GM21619 (cell line): ENCODE data around the gene IFNL4.
"Not testable (repeated sequence)": the region's sequence is repeated elsewhere in the genome, so short reads cannot be mapped to it uniquely, and the experiment has no call there.

ENCODE experiments used
- ATAC-seq: cut with Tn5 transposase; IDR thresholded peaks from one replicate; pipeline ENCODE4 v1.9.1; 2021; ENCODE audit not compliant: unreplicated experiment

IFNL4 gene

DNA sequence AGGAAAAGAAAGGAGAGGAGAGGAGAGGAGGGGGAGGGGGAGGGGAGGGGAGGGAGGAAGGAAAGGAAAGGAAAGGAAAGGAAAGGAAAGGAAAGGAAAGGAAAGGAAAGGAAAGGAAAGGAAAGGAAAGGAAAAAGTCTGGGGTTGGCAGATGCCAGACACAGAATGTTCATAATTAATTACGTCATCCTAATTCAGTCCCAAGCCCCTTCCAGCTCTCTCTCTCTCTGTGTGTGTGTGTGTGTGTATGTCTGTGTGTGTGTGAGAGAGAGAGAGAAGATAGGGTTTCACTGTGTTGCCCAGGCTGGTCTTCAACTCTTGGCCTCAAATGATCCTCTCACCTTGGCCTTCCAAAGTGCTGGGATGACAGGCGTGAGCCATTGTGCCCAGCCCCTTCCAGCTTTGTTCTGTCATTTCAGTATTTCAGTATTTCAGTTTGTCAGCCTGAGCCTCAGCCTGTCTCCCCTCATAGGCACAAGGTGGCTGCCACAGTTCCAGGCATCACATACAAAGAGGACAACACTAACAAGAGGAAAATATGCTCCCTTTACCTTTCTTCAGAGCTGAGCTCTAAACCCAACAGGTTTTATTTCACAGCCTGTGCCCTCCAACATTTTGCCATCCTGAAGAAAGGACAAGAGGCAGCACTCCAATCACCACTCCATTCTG lies 18.4 kb downstream of the IFNL4 start:
- ATAC-seq, result no peak

DNA sequence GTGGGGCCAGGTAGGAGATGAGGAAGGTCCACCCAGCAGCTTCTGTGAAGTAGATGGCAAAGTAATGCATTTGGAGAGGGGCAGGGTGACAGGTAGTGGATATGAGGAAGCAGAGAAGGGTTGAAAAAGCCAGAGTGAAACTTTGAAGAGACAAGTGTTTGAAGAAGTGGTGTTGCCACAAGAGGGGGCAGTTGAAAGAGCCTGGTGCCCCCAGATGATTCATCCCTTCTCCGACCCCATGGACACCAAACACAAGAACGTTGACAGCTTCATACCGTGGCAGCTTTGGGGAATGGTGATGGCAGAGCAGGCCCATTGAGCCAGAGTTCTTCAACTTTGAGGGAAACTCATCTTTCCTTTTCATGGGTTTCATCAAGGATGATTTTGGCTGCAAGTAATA lies 23.7 kb downstream of the IFNL4 start:
- no peak for ATAC-seq

DNA sequence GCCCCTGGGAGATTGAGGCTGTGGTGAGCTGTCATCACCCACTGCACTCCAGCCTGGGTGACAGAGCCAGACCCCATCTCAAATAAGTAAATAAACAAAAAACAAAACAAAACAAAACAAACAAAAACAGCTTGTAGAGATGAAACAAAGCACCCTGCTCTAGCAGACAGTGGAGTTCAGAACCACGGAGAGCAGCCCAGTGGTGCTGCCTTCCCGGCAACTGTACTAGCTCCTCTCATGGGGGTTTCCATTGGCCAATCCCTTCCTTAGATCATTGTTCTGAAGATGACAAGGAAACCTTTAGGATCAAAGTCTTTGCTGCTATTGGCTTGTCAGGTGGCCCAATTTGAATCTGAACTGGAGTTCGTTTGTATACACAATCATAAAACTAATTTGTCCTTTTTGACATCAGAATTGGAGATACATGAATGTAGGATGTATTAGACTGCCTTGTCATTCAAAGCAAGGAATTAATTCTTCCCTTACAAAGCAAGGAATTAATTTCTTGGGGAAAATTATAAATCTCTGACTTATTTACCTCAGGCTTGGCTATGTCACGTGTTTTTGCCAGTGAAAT lies 24.9 kb downstream of the IFNL4 start:
- no peak for ATAC-seq

DNA sequence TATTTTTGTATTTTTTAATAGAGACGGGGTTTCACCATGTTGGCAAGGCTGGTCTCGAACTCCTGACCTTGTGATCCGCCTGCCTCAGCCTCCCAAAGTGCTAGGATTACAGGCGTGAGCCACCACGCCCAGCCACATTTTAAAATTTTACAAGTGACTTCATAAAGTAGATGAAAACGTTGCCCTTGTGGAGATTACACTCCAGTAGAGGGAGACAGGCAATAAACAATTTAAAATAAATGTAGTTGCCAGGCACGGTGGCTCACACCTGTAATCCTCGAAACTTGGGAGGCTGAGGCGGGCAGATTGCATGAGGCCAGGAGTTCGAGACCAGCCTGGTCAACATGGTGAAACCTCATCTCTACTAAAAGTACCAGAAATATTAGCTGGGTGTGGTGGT lies 29.5 kb downstream of the IFNL4 start:
- not testable (repeated sequence) for ATAC-seq

DNA sequence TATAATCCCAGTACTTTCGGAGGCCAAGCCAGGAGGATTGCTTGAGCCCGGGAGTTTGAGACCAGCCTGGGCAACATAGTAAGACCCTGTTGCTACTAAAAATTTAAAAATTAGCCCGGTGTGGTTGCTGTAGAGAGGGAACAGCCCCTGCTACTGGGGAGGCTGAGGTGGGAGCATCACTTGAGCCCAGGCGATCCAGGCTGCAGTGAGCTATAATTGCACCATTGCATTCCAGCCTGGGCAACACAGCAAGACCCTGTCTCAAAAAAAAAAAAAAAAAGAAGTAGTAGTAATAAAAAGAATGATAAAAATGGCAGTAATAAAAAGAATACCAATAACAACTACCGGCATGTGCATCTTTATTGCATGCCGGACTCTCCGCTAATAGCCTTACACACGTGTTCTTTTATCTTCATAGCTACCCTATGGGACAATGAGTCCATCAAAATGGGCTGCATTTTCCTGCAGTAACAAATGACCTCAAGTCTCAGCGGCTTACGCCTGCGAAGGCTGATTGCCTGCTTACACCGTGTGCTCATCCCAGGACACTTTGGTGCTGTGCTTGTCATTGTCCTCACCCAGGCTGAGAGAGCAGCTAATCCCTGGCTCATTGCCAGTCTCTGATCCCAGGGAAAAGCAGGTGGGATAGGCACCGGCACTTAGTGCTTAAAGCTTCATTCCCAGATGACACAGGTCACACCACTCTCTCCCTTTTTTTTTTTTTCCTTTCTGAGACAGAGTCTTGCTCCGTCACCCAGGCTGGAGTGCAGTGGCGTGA lies 30.2 kb downstream of the IFNL4 start:
- ATAC-seq, result no peak

DNA sequence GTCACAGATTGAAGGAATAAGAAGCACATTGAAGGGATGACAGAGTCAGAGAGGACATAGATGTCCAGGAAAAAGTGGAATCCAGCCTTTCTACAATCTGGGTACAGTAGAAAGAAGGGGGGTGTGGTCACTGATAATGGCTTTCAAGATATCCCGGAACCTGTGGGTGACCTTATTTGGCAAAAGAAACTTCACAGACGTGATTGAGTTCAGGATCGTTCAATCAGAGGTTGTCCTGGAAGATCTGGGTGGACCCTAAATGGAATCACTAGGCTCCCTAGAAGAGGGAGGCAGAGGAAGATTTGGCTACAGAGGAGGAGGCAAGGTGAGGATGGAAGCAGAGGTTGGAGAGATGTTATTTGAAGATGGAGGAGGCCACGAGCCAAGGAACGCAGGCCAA lies 31.6 kb downstream of the IFNL4 start:
- no peak for ATAC-seq

DNA sequence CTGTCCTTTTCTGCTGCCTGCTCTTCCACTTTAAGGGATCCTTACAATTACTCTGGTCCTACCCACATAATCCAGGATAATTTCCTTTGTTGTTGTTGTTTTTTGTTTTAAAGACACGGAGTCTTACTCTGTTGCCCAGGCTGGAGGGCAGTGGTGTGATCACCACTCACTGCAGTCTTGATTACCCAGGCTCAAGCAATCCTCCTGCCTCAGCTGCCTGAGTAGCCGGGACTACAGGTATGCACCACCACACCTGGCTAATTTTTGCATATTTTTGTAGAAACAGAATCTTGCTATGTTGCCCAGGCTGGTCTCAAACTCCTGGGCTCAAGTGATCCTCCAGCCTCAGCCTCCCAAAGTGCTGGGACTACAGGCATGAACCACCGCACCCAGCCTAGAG lies 33.3 kb downstream of the IFNL4 start:
- not testable (repeated sequence) for ATAC-seq

DNA sequence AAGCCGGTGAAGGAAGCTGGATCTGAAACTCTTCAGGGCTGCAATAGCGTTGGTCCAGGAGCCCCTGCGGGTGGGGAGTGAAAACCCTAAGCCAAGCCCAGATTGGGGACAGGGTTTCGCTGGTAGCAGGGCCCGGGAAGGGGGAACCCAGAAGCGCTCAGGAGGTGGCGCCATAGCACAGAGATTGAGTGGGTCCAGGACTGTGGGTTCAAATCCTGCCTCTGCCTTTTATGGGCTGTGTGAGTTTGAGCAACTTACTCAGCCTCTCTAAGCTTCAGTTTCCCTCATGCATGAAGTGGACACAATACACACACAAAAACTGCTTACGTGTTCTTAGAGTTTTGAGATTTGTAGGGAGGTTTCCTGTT lies 36.3 kb downstream of the IFNL4 start:
- no peak for ATAC-seq

DNA sequence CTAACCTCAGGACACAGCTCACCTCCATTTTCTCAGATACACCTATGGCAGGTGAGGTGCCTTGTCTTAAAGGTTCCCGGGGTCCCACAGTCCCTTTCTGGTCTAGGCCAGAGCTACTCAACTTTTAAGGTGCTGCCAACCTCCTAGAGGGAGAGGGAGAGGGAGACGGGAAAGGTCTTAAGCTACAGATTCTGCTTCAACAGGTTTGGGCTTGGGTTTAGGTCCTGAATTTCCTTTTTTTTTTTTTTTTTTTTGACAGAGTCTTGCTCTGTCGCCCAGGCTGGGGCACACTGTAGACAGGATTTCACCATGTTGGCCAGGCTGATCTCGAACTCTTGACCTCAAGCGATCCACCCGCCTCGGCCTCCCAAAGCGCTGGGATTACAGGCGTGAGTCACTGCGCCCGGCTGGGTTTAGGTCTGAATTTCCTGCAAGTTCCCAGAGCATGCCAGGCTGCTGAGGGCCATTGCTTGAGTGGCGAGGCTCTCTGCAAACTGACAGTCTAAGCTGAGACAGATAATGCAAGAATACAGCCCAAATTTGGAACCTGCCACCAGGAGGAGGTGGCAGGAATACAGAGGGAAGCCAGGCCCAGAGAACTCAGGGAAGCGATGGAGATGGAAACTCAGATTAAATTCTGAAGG lies 36.8 kb downstream of the IFNL4 start:
- ATAC-seq, result no peak

DNA sequence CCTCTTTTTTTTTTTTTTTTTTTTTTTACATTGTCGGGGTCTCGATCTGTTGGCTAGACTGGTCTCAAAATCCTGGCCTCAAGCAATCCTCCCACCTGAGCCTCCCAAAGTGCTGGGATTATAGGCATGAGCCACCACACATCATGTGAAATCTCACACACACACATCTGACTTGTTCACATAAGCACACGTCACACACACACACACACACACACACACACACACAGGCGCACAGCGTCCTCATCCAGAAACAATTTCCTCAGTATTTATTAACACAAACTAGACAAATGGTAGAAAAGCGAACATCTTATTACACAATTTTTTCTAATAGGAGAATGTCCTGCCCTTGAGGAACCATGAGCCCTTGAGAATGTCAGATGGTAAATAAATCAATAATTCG lies 39.5 kb downstream of the IFNL4 start:
- ATAC-seq, result no peak

DNA sequence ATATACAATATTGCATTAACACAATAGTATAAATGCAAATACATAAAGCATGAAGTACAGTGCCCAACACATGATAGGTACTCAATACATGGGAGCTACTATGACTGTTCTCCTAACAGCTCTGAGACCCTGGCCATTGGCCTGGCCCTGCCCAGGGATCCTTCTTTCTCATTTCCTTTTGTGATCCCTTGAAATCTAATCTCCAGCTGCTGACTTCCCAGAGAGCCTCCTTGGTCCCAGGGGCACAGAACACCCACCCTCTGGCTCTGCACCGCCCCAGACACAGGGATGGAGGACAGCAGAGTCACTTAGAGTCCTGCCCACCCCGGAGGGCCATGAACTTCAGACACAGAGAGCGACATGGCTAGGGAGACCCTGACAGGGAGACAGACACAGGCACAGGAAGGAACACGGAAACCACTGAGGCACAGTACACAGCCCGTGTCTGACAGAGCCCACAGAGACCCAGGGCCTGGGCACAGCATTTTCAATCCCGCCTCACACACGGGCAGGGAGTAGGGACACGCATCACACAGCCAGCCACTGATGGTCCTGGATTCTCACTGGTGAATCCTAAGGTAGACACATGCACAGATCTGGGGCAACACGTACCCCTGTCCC lies 40.4 kb downstream of the IFNL4 start:
- ATAC-seq, result no peak

DNA sequence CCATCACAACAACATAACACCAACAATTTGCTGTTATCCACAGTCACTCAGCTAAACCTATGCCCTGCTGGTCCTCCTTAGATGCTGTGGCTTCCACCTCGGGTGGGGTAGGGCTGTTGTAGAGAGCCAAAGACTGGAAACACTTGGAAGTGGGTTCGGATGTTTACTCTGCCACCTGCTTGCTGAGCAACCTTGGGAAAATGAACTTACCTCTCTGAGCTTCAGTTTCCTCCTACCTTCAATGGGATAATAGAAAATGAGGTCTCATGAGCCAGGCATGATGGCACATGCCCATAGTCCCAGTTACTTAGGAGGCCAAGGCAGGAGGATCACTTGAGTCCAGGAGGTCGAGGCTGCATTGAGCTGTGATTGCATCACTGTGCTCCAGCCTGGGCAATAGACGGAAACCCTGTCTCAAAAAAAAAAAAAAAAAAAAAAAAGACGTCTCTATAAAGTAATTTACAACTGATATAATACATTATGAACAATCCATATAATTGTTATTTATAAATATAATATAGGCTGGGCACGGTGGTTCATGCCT lies 41.3 kb downstream of the IFNL4 start:
- ATAC-seq, result no peak

DNA sequence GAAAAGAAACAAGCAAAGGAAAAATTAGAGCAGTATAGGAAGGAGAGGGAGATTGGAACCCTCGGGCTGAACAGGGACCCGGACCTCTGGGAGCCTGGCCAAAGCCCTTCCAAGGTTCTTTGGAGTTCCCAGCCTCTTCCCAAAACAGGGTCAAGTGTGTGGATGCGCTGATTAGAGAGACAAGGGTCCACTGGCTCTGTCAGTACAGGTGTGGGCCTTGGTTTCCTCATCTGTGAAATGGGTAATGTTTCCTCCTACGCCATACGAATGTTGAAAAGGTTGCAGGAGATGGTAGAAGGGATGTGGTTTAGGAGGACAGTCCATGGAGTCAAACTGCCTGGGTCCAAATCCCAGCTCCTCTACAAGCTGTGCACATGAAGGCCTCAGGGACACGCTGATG lies 42.5 kb downstream of the IFNL4 start:
- ATAC-seq, result no peak

DNA sequence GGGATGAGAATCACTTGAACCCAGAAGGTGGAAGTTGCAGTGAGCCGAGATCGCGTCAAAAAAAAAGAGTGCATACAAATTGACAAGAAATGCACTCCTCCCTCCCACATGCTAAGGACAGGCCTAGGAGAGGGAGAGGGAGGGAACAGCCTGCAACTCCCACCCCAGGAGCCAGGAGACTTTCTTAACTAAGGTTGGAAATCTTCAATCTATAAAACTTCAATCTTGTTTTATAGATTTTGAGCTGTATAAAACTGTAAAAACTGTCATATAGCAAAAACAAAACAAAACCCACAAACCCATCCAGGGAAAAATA lies 43.2 kb downstream of the IFNL4 start:
- no peak for ATAC-seq

DNA sequence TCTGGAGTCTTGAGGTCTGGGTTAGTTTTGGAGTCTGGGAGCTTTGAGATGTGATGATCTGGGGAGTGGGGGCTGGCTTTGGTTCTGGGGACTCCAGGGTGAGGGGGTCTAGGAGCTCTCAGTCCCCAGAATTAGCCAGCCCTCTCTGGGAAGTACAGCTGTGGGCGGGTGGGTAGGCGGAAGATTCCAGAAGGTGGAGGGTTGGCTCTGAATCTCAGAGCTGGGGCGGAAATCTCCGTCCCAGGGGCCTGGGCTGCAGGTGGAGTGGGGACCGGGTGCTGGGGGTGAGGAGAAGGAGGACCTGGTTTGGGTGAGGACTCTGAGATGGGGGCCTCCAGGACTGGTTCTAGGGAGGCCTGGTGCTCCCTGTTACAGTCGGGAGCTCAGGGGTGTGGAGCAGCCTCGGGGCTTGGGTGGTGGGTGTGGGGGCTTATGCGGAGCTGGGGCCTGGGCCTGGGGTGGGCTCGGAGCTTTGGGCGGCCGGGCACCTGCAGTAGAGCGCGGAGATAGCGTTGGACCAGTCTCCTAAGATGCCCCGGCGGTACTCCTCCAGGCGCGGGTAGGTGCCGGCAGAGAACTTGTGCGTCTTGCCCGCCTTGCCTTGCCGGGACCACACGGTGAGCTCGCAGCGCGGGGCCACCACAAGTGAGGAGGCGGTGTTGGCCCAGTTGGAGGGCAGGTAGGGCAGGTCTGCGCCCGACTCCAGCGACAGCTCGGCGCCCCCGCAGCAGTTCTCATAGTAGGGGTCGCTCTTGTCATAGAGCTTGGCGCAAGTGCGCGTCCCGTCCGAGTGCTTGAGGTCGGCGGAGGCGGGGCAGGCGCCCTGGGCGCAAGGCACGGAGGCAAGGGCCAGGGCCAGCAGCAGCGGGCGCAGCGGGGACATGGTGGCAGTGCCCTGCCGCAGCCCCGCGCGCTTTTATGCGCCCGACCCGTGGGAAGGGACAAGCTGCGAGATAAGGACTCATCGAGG lies 45.0 kb downstream of the IFNL4 start, which contains the start of gene SYCN:
Gene SYCN, minus strand, starts transcription at position 892 of the 970 bp plus-strand sequence. Its CDS starts 9 bp downstream, at position 883.
- ATAC-seq, result no peak

DNA sequence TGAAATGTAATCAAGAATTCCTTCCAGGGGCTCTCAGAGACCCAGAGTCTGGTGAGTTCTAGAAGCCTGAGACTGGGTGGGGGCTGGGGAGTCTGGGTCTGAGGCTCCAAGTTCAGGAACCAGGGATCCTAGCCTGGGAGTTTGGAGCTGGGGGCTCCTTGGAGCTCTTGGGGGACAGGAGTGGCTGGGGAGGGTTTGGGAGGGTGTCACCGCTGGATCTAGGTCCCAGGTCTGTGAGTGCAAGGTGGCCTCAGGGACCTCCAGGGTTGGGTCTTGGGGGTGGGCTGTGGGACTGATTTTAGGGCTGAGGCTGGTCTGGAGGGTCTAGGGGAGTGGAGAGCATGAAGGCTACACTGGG lies 45.7 kb downstream of the IFNL4 start:
- ATAC-seq, result no peak

DNA sequence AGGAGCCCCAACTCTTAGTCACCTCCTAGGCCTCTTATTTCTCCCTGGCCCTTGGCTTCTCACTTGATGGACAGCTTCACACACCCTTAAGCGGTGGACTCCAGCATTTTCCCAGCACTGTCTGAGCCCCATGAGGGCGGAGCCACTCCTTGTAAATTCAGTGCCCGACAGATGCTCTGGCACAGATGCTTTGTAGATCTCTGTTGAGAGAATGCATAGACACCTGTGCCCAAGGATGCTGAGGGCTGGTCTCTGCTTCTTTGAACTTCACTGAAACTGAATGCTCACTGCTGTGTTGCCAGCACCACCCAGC lies 47.9 kb downstream of the IFNL4 start:
- no peak for ATAC-seq

DNA sequence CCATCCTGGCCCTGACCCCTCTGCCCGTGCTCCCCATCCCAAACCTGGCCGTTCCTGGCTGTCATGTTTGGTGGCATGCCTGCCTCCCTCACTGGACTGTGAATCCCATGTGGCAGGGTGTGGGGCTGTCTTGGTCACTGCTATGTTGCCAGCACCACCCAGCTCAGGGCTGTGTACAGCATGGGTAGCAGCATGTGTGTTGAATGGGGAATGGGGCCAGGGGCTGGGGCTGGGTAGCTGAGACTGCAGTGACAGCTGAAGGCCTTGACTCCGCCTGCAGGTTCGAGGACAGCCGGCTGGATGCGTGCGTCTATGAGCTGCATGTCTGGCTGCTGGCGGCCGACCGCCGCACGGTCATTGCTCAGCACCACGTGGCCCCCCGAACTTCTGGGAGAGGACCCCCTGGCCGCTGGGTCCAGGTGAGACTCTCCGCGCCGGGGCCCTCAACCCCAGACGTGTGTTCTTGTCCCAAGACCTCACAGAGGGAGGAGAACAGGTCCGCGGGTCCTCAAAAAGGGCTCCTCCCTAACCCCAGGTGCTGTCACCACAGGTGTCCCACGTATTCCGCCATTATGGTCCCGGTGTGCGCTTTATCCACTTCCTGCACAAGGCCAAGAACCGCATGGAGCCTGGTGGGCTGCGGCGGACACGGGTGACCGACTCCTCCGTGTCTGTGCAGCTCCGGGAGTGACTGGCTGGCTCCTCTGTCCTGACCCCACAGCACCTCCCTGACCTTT lies 48.4 kb downstream of the IFNL4 start:
- ATAC-seq, result no peak

DNA sequence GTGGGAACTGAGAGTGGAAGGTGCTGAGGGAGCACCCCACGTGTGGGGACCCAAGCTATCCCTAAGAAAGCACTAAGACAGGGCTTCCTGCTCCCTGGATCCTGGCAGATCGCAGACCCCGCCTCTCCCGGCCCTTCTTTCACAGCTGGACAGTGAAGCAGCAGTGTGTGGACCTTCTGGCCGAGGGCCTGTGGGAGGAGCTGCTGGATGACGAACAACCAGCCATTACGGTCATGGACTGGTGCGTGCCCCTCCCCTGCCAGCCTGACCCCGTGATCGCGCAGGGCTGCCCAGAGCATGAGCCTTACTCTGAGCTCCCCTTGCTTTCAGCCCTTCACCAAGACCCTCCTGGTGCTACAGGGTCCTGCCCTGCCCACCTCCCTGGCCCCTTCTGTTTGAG lies 49.6 kb downstream of the IFNL4 start:
- no peak for ATAC-seq

DNA sequence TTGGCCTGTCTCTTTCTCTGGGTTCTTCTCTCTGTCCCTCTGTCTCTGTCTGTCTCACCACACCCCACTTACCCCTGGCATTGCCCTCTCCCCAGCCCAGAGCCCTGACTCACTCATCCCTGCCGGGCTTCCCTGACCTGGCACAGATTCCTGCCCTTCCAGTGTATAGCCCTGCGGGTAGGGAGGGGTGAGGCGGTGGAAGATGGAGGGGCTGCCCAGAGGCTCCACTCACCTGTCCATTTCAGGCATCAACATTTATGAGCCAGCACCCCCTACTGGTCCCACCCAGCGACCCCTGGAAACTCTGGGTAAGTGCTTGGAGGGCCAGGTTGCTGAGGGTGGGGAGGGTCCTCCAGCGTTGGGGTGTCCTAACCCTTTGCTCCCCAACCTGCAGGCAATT lies 50.8 kb downstream of the IFNL4 start:
- no peak for ATAC-seq
